22Rv1 (cell line): ENCODE results near the gene SLC13A3.

Source experiments
- H3K27ac ChIP-seq: fragments of 450-650 bp; 2 replicates; pipeline ENCODE4 v1.5.1; 2017
- CTCF ChIP-seq: fragments of 450-650 bp; IDR thresholded peaks from 2 replicates; pipeline ENCODE4 v1.5.1; 2017; ENCODE audit warnings: mild to moderate bottlenecking
- ZFX ChIP-seq: fragments of 450-650 bp; IDR thresholded peaks from 2 replicates; pipeline ENCODE4 v1.6.1; 2017; ENCODE audit warnings: antibody characterized with exemption, borderline replicate concordance

SLC13A3 gene

DNA sequence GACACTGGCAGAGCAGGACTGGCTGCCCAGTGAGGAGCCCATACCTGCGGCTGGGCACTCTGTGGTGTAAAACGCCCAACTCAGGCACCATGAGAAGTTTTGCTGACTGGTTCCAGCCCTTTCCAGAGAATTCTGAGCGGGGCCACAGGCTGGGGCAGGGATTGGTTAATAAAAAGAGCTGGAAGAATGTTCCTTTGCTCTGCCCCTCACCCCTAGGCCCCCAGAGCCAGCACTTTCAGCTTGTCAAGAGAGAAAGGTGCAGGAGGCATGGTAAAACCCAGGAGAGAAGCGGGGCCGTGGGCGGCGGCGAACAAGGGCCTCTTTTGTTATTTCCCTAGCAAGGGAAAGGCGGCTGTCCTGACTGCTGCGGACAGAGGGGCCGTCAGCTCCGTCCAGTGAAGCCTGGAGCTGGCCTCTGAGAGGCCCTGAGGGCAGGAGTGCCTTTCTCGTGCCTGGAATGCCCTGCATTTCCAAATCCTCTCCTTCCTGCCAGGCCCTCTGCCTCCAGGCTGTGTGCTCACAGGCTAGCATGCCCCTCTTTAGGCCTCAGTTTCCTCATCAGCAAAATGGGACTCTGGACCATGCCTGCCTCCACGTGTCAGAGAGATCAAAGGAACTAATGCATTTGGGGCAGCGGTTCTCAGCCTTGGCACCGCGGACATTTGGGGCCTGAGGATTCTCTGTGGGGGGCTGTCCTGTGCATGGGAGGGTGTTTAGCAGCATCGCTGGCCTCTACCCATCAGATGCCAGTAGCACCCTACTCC is 12.9 kb downstream of the SLC13A3 start:
- H3K27ac ChIP-seq = no peak overlapping the region
- TF ChIP-seq ZFX = no peak
- no peak for TF ChIP-seq CTCF

- no peak overlapping the region for H3K27ac ChIP-seq
- TF ChIP-seq ZFX (no peak), CTCF (no peak)
Measured at GRCh38 chr20:46637427-46638133, 13.7 kb downstream of the SLC13A3 start.

- TF ChIP-seq ZFX = no peak
- H3K27ac ChIP-seq = no peak overlapping the region
Measured at GRCh38 chr20:46637020-46637419, 14.2 kb downstream of the SLC13A3 start.

DNA sequence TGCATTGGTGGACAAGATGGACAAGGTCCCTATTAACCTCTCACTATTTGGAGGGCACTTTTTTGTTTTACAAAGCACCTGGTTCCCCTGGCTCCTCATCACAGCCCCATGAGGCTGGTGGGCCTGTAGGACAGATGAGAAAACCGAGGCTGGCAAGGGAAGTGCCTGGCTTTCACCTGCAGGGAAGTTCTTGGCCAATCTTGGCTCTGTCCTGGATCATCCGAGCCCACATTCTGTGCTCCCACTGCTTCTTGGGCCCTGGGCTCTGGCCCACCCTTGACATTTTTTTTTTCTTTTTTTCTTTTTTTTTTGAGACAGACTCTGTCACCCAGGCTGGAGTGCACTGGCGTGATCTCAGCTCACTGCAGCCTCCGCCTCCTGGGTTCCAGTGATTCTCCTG is 14.7 kb downstream of the SLC13A3 start:
- H3K27ac ChIP-seq = no peak overlapping the region
- TF ChIP-seq CTCF = no peak
- no peak for TF ChIP-seq ZFX

DNA sequence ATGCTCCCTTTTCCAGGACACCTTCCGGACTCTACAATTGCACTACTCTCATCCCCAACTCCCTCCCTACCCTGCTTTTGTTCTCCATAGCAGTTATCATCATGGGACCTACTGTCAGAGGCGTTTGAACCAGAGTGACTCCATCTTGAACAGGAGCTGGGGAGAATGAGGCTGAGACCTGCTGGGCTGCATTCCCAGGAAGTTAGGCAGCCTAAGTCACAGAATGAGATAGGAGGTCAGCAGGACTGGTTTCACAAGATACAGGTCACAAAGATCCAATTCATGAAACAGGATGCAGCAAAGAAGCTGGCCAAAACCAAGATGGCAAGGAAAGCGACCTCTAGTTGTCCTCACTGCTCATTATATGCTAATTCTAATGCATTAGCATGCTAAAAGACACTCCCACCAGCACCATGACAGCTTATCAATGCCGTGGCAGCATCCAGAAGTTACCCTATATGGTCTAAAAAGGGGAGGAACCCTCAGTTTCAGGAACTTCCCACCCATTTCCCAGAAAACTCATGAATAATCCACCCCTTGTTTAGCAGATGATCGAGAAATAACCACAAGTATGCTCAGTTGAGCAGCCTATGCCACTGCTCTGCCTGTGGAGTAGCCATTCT is 15.6 kb downstream of the SLC13A3 start:
- TF ChIP-seq CTCF (no peak), ZFX (no peak)
- no peak overlapping the region for H3K27ac ChIP-seq

GRCh38 chr20:46634528-46634927 is 16.7 kb downstream of the SLC13A3 start:
- TF ChIP-seq CTCF = no peak
- TF ChIP-seq ZFX = no peak
- no peak overlapping the region for H3K27ac ChIP-seq

GRCh38 chr20:46631874-46632446 is 19.3 kb downstream of the SLC13A3 start:
- TF ChIP-seq CTCF = no peak
- H3K27ac ChIP-seq = no peak overlapping the region
